ENCODE data around the gene HNRNPA0.
A peak's percentile ranks its signal among the peaks of the same experiment; 100 is the strongest.

HNRNPA0 gene

GRCh38 chr5:137727623-137728022, 26.5 kb downstream of the HNRNPA0 start:
- DNase-seq (ENCODE audit: low spot score) = no peak

- DNase-seq (ENCODE audit: low spot score) = no peak
Observed at GRCh38 chr5:137724251-137724650, 29.9 kb downstream of the HNRNPA0 start.

GRCh38 chr5:137718611-137719010, 35.6 kb downstream of the HNRNPA0 start:
- no peak for DNase-seq (ENCODE audit: low spot score)

GRCh38 chr5:137716337-137716736, 37.8 kb downstream of the HNRNPA0 start:
- no peak for DNase-seq (ENCODE audit: low spot score)

- no peak for DNase-seq (ENCODE audit: low spot score)
Observed at GRCh38 chr5:137715456-137715855, 38.7 kb downstream of the HNRNPA0 start.

GRCh38 chr5:137714946-137715345, 39.2 kb downstream of the HNRNPA0 start:
- no peak for DNase-seq (ENCODE audit: low spot score)

GRCh38 chr5:137714494-137714893, 39.7 kb downstream of the HNRNPA0 start:
- no peak for DNase-seq (ENCODE audit: low spot score)

GRCh38 chr5:137712139-137712667, 42.0 kb downstream of the HNRNPA0 start:
- DNase-seq (ENCODE audit: low spot score) = no peak

GRCh38 chr5:137710086-137710485, 44.1 kb downstream of the HNRNPA0 start:
- DNase-seq (ENCODE audit: low spot score) = no peak

- no peak for DNase-seq (ENCODE audit: low spot score)
Observed at GRCh38 chr5:137708796-137709559, 45.2 kb downstream of the HNRNPA0 start.

- no peak for DNase-seq (ENCODE audit: low spot score)
Observed at GRCh38 chr5:137708062-137708461, 46.1 kb downstream of the HNRNPA0 start.

GRCh38 chr5:137706841-137707240, 47.3 kb downstream of the HNRNPA0 start:
- DNase-seq (ENCODE audit: low spot score) = no peak

- DNase-seq (ENCODE audit: low spot score) = no peak
Observed at GRCh38 chr5:137705106-137705505, 49.1 kb downstream of the HNRNPA0 start.

- DNase-seq (ENCODE audit: low spot score) = no peak
Observed at GRCh38 chr5:137703565-137703964, 50.6 kb downstream of the HNRNPA0 start.

- DNase-seq (ENCODE audit: low spot score) = no peak
Observed at GRCh38 chr5:137700282-137700680, 53.9 kb downstream of the HNRNPA0 start.

GRCh38 chr5:137699336-137700281, 54.6 kb downstream of the HNRNPA0 start:
- DNase-seq (ENCODE audit: low spot score) = no peak

- peak; percentile 44 for DNase-seq (ENCODE audit: low spot score)
Observed at GRCh38 chr5:137696481-137696880, 57.7 kb downstream of the HNRNPA0 start.

- DNase-seq (ENCODE audit: low spot score) = peak; percentile 7
Observed at GRCh38 chr5:137695651-137696428, 58.3 kb downstream of the HNRNPA0 start.

Data from activated CD4-positive, alpha-beta T cell treated with anti-CD3 and anti-CD28 coated beads, Interleukin-2, Interleukin-4, amounts not matched to agents 100 ng/mL and 50 ng/mL, durations not matched to agents 16 hours and 8 hours (primary cell).